ENCODE results near the gene ZIM2. TPM values are rescaled to one million over a fixed set of nuclear protein-coding genes. Genes with fewer than 3 reads are reported as not detected.
"Not testable (repeated sequence)": the region's sequence is repeated elsewhere in the genome, so short reads cannot be mapped to it uniquely, and the experiment has no call there.

Gene ZIM2
- total and polyA plus RNA-seq, 4 donors, result 0.08 to 1.6 (median 0.12) TPM; not detected in 1

DNA sequence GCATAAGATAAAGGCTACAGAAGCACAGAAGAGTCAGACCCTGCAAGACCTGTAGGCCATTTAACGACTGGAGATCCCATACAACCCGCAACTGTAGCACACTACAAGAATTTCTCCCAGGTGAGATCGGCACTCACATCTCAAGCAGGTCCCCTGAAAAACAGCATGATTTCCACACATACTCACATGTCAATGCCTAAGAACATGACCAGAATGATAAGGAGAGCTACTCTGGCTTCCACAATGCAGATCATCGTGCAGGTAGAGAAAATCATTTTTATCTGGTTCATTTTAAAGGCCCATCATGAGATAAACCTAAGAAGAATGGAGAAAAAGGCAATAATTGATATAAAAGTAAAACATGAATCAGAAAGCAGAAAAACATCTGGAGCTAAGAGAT lies 17.5 kb upstream of the ZIM2 start:
- Histone ChIP-seq H3K36me3 (ENCODE audit: control insufficient read depth in 4 of 4, insufficient read depth in 4 of 4, low read length in 4 of 4) (no peaks in the 10 kb centered on the region), H3K4me1 (ENCODE audit: control insufficient read depth in 5 of 5, insufficient read depth in 5 of 5, low read length in 5 of 5) (no peaks in the 10 kb centered on the region), H3K27ac (ENCODE audit: low read depth in 1 of 2, low read length in 1 of 2) (no peak overlapping the region), H3K4me3 (no peak overlapping the region), H3K9ac (ENCODE audit: insufficient read depth in 1 of 2, low read length in 2 of 2) (no peak overlapping the region), H3K27me3 (ENCODE audit: control insufficient read depth in 3 of 3, insufficient read depth in 3 of 3, low read length in 2 of 3) (peaks cover 0 to 3% (median 0%) of the 10 kb centered on the region in 3 donors), H3K9me3 (ENCODE audit: control insufficient read depth in 4 of 4, insufficient read depth in 3 of 4, low read length in 3 of 4) (peaks cover 0 to 10% (median 0%) of the 10 kb centered on the region in 4 donors)
- DNase-seq, result no peak
- no peak for TF ChIP-seq CTCF (IDR thresholded peaks at IDR 0.05; ENCODE audit: control extremely low read depth, extremely low read depth)
- no peak for ATAC-seq (ENCODE audit: insufficient read depth, low FRiP score)
- 77 to 87% methylated on average over 4 of the region's 4 CpGs for WGBS, 2 donors

GRCh38 chr19:56856822-56857221 lies 16.3 kb upstream of the ZIM2 start:
- ATAC-seq (ENCODE audit: insufficient read depth, low FRiP score) (no peak), DNase-seq (no peak)
- WGBS, 2 donors, result 68 to 71% methylated on average over 3 of the region's 3 CpGs
- H3K4me1 ChIP-seq (ENCODE audit: control insufficient read depth in 5 of 5, insufficient read depth in 5 of 5, low read length in 5 of 5), result no peaks in the 10 kb centered on the region
- no peak overlapping the region for H3K27ac ChIP-seq (ENCODE audit: low read depth in 1 of 2, low read length in 1 of 2)
- H3K27me3 ChIP-seq (ENCODE audit: control insufficient read depth in 3 of 3, insufficient read depth in 3 of 3, low read length in 2 of 3), result peaks cover 0 to 3% (median 0%) of the 10 kb centered on the region in 3 donors
- no peak overlapping the region for H3K9ac ChIP-seq (ENCODE audit: insufficient read depth in 1 of 2, low read length in 2 of 2)
- H3K4me3 ChIP-seq, result no peak overlapping the region
- no peak for TF ChIP-seq CTCF (IDR thresholded peaks at IDR 0.05; ENCODE audit: control extremely low read depth, extremely low read depth)
- H3K9me3 ChIP-seq (ENCODE audit: control insufficient read depth in 4 of 4, insufficient read depth in 3 of 4, low read length in 3 of 4), result peaks cover 0 to 10% (median 2%) of the 10 kb centered on the region in 4 donors
- no peaks in the 10 kb centered on the region for H3K36me3 ChIP-seq (ENCODE audit: control insufficient read depth in 4 of 4, insufficient read depth in 4 of 4, low read length in 4 of 4)

GRCh38 chr19:56852361-56852760 lies 11.8 kb upstream of the ZIM2 start:
- WGBS, 2 donors, result 90 to 96% methylated on average over 2 of the region's 2 CpGs

DNA sequence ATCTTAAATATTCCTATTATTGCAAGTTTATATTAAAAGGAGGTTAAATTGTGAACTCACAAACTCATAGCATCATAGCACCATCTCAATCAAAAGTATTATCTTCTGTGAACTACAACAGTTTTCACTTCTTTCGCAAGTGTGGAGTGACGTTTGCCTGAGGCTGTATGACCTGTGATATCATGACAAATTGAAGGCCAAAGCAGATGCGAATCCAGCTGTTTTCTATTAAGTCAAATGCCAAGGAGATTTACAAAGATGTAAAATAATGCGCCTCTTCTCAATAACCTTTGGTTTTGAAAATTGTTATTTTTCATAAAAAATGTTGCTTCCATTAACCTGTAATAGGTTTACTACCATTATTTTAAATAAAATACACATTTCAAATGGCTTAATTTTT lies 7.6 kb upstream of the ZIM2 start:
- H3K27ac ChIP-seq (ENCODE audit: low read depth in 1 of 2, low read length in 1 of 2), result no peak overlapping the region
- H3K4me1 ChIP-seq (ENCODE audit: control insufficient read depth in 5 of 5, insufficient read depth in 5 of 5, low read length in 5 of 5), result no peaks in the 10 kb centered on the region
- H3K9ac ChIP-seq (ENCODE audit: insufficient read depth in 1 of 2, low read length in 2 of 2), result no peak overlapping the region
- peaks cover 0 to 5% (median 1%) of the 10 kb centered on the region in 4 donors for H3K9me3 ChIP-seq (ENCODE audit: control insufficient read depth in 4 of 4, insufficient read depth in 3 of 4, low read length in 3 of 4)
- DNase-seq, result no peak
- ATAC-seq (ENCODE audit: insufficient read depth, low FRiP score), result no peak
- no peaks in the 10 kb centered on the region for H3K27me3 ChIP-seq (ENCODE audit: control insufficient read depth in 3 of 3, insufficient read depth in 3 of 3, low read length in 2 of 3)
- no peaks in the 10 kb centered on the region for H3K36me3 ChIP-seq (ENCODE audit: control insufficient read depth in 4 of 4, insufficient read depth in 4 of 4, low read length in 4 of 4)
- TF ChIP-seq CTCF (IDR thresholded peaks at IDR 0.05; ENCODE audit: control extremely low read depth, extremely low read depth), result no peak
- WGBS, 2 donors, result 70 to 86% methylated on average over 4 of the region's 4 CpGs
- H3K4me3 ChIP-seq, result no peak overlapping the region

More at GRCh38 chr19:56852361-56852760, 11.8 kb upstream of the ZIM2 start:
- DNase-seq; H3K4me3 ChIP-seq; H3K27me3 ChIP-seq (ENCODE audit: control insufficient read depth in 3 of 3, insufficient read depth in 3 of 3, low read length in 2 of 3); H3K36me3 ChIP-seq (ENCODE audit: control insufficient read depth in 4 of 4, insufficient read depth in 4 of 4, low read length in 4 of 4); H3K4me1 ChIP-seq (ENCODE audit: control insufficient read depth in 5 of 5, insufficient read depth in 5 of 5, low read length in 5 of 5); H3K9ac ChIP-seq (ENCODE audit: insufficient read depth in 1 of 2, low read length in 2 of 2); H3K27ac ChIP-seq (ENCODE audit: low read depth in 1 of 2, low read length in 1 of 2); ATAC-seq (ENCODE audit: insufficient read depth, low FRiP score): not testable (repeated sequence)
- peaks cover 0 to 13% (median 2%) of the 10 kb centered on the region in 4 donors for H3K9me3 ChIP-seq (ENCODE audit: control insufficient read depth in 4 of 4, insufficient read depth in 3 of 4, low read length in 3 of 4)
